ENCODE data around the gene KLHL26.

GRCh38 chr19:18649371-18650020 lies 12.7 kb downstream of the KLHL26 start:
- TF ChIP-seq ZBTB33 (IDR thresholded peaks at IDR 0.05) (no peak), CTCF (IDR thresholded peaks at IDR 0.05; ENCODE audit: low read depth, low read length, missing input control) (no peak), TAF1 (conservative IDR thresholded peaks at IDR 0.05) (no peak), MAX (IDR thresholded peaks at IDR 0.05) (no peak), YY1 (IDR thresholded peaks at IDR 0.05) (no peak), FOXA1 (IDR thresholded peaks at IDR 0.05) (no peak), REST (IDR thresholded peaks at IDR 0.05) (no peak), GABPA (IDR thresholded peaks at IDR 0.05 in 1 of 2, conservative IDR thresholded peaks at IDR 0.05 in 1 of 2) (no peak), JUND (IDR thresholded peaks at IDR 0.05) (no peak), SP1 (IDR thresholded peaks at IDR 0.05) (no peak), RXRA (IDR thresholded peaks at IDR 0.05) (no peak)

All from liver (tissue), 3 donors.